HepG2 (cell line): Measurements from ENCODE around the gene SEMA3B. TPM values are rescaled to one million over a fixed set of nuclear protein-coding genes. Genes with fewer than 3 reads are reported as not detected.

ENCODE experiments used
- ATAC-seq: fragments of 200-7000 bp; cut with Tn5 transposase; 3 replicates; pipeline ENCODE4 v1.9.1; 2020; ENCODE audit warnings: mild to moderate bottlenecking, moderate library complexity
- BruUV-seq: library from RNA; stranded (reverse); fragments of 400-500 nt; replicated peaks from 2 replicates; lab custom pipeline; 2021; lab: Mats Ljungman, UMichigan
- CTCF ChIA-PET: fragments of 300-600 bp; formaldehyde crosslinking; extraction: SDS; loops from one replicate; lab custom pipeline; 2021; ENCODE audit warnings: low total read pairs, inconsistent platforms, low intra/inter-chr PET ratio; lab: Yijun Ruan, JAX
- POLR2A ChIA-PET: fragments of 350-600 bp; sonication (Branson Sonifier 250); formaldehyde crosslinking; loops from one replicate; lab custom pipeline; 2020; ENCODE audit warnings: antibody characterized with exemption, inconsistent platforms; lab: Yijun Ruan, JAX
- DNase-seq: peaks from one replicate; pipeline ENCODE4 v3.0.0-alpha.2; 2015; ENCODE audit warnings: low spot score
- FAIRE-seq: peaks from 3 replicates; lab custom pipeline; 2011; peaks lifted over from hg19 to GRCh38; lab: Jason Lieb, UNC
- H2AFZ ChIP-seq: one replicate; pipeline ENCODE4 v1.6.1; 2011; ENCODE audit warnings: low read length, inconsistent platforms
- H3K27ac ChIP-seq: fragments of 300-600 bp; 3 replicates; pipeline ENCODE4 v1.8.0; 2011; ENCODE audit warnings: mixed run types, mild to moderate bottlenecking, mixed read lengths, low read length, inconsistent platforms; ENCODE audit not compliant: insufficient read depth; ENCODE audit errors: extremely low read length
- H3K27me3 ChIP-seq, 2 experiments: fragments of 200-600 bp in 1 of 2; 2 replicates in 1 of 2; 3 replicates in 1 of 2; pipeline versions ENCODE4 v1.6.0 to v1.8.0; 2011; ENCODE audit warnings: low read length in 2 of 2, mild to moderate bottlenecking in 2 of 2, moderate library complexity in 2 of 2, inconsistent platforms in 1 of 2; ENCODE audit not compliant: insufficient read depth in 2 of 2, control insufficient read depth in 1 of 2
- H3K36me3 ChIP-seq, 2 experiments: fragments of 200-600 bp in 1 of 2; replicated peaks in 1 of 2; 2 replicates in 1 of 2; 3 replicates in 1 of 2; pipeline versions ENCODE4 v1.5.1 to v1.8.0; 2011; ENCODE audit warnings: low read length in 2 of 2, inconsistent platforms in 1 of 2; ENCODE audit not compliant: insufficient read depth in 2 of 2, control insufficient read depth in 1 of 2
- H3K4me1 ChIP-seq: 2 replicates; pipeline ENCODE4 v1.5.1; 2012; ENCODE audit warnings: low read length, inconsistent platforms; ENCODE audit not compliant: insufficient read depth
- H3K4me2 ChIP-seq: 2 replicates; pipeline ENCODE4 v1.6.0; 2011; ENCODE audit warnings: low read depth, low read length, inconsistent platforms
- H3K4me3 ChIP-seq, 3 experiments: fragments of 200-600 bp in 1 of 3; sonication (generic), shearing (Covaris generic) in 1 of 3; replicated peaks in 1 of 3; 2 replicates each; pipeline ENCODE4 v1.5.1; 2011 to 2016; ENCODE audit warnings: low read length in 3 of 3, inconsistent platforms in 2 of 3, low read depth in 2 of 3, mild to moderate bottlenecking in 2 of 3, control low read depth in 1 of 3, mixed read lengths in 1 of 3; ENCODE audit not compliant: insufficient read depth in 1 of 3
- H3K79me2 ChIP-seq: one replicate; pipeline ENCODE4 v1.6.1; 2011; ENCODE audit warnings: low read length, inconsistent platforms; ENCODE audit not compliant: insufficient read depth
- H3K9ac ChIP-seq: 2 replicates; pipeline ENCODE4 v1.6.0; 2011; ENCODE audit warnings: mild to moderate bottlenecking, low read depth, low read length, inconsistent platforms; ENCODE audit not compliant: insufficient read depth
- H3K9me3 ChIP-seq: 2 replicates; pipeline ENCODE4 v1.5.1; 2012; ENCODE audit warnings: mild to moderate bottlenecking, low read length
- H4K20me1 ChIP-seq: 2 replicates; pipeline ENCODE4 v1.6.0; 2011; ENCODE audit warnings: inconsistent platforms, mild to moderate bottlenecking, low read length, moderate library complexity; ENCODE audit not compliant: insufficient read depth
- ZNF17 ChIP-seq: sonication (generic); formaldehyde crosslinking; IDR thresholded peaks from 2 replicates; pipeline ENCODE4 v1.5.0; 2020; ENCODE audit warnings: mild to moderate bottlenecking, missing genetic modification reagents
- ZNF543 ChIP-seq: sonication (generic); formaldehyde crosslinking; IDR thresholded peaks from 2 replicates; pipeline ENCODE4 v1.4.0; 2020; ENCODE audit warnings: mild to moderate bottlenecking, missing genetic modification reagents
- ZNF672 ChIP-seq: sonication (generic); formaldehyde crosslinking; IDR thresholded peaks from 2 replicates; pipeline ENCODE4 v1.8.1; 2022; ENCODE audit warnings: missing genetic modification reagents
- ZSCAN22 ChIP-seq: sonication (generic); formaldehyde crosslinking; IDR thresholded peaks from 2 replicates; pipeline ENCODE4 v1.4.0; 2020; ENCODE audit warnings: mild to moderate bottlenecking, missing genetic modification reagents
- WGBS: methylation state at CpG from one replicate; pipeline ENCODE4 v1.1.6; 2017; ENCODE audit warnings: low lambda C conversion rate; 5-methylcytosine and 5-hydroxymethylcytosine counted together
- in situ Hi-C: cut with HindIII; loops from 2 replicates; pipeline ENCODE4 v1.10.0; 2017; ENCODE audit warnings: low pct_unique_long_range_greater_than_20kb; ENCODE audit not compliant: extremely low pct_ligation_motif_present
- intact Hi-C: fragments of 100-400 bp; cut with micrococcal nuclease; formaldehyde crosslinking; loops from one replicate; pipeline ENCODE4 v1.10.0; 2022; ENCODE audit not compliant: unreplicated experiment
- polyA plus RNA-seq, 8 experiments: library from polyadenylated mRNA; depleted of rRNA in 3 of 8; stranded (reverse) in 7 of 8; unstranded in 1 of 8; fragments of >200 nt; fragmentation: Illumina TruSeq in 4 of 8; extraction: Trizol in 4 of 8; gene quantifications; 2 replicates each; pipeline versions ENCODE4 v1.2.1 to v1.2.3, GENCODE V29; 2011 to 2016; ENCODE audit warnings: low read depth in 4 of 8, missing spikeins in 1 of 8, mixed read lengths in 1 of 8; ENCODE audit not compliant: insufficient read depth in 1 of 8
- total RNA-seq, 5 experiments: library from RNA; depleted of rRNA; stranded (reverse); fragments of >200 nt; fragmentation: Illumina TruSeq; extraction: Trizol; gene quantifications; 2 replicates each; pipeline ENCODE4 v1.2.3, GENCODE V29; 2016; ENCODE audit warnings: low read depth in 1 of 5
- TF ChIP-seq, protein P1 (sequence below): sonication (generic); formaldehyde crosslinking; IDR thresholded peaks from 2 replicates; pipeline ENCODE4 v1.4.0; 2020; ENCODE audit warnings: missing genetic modification reagents

SEMA3B gene
- total and polyA plus RNA-seq, 2 of the 13 experiments (the other 11 are each of a cell fraction or from before 2014, with no cell fraction given), result 93.2 to 158 TPM

DNA sequence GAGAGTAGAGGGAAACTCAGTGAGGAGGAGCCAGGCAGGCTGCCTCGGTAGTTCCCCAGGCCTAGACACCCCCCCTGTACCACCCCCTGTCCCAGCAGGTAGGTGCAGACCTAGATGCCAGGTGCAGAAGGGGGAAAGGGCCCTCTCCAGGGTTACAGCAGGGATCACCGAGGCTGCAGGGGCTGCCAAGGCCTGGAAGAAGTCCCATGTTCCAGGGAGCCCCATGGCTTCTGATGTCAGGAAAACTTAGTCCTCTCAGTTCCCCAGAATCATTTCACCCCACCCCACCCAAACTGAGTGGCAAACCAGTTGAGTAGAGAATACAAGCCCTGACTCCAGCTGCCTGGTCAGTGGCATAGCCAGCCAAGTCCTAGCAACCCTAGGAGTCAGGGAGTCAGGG lies 7.4 kb upstream of the SEMA3B start:
- Histone ChIP-seq H3K4me2 (peak overlapping the region; percentile 97), H3K27ac (peak overlapping the region; percentile 99), H3K4me3 (peak overlapping the region; percentile 50 to 76 (median 62); a peak in 5 of 6 replicates), H4K20me1 (no peaks in the 10 kb centered on the region), H3K27me3 (no peaks in the 10 kb centered on the region), H3K79me2 (peaks cover 12% of the 10 kb centered on the region), H3K36me3 (peaks cover 9 to 19% of the 10 kb centered on the region in 2 experiments), H3K9ac (peak overlapping the region; percentile 94), H3K9me3 (no peaks in the 10 kb centered on the region), H3K4me1 (peaks cover 72% of the 10 kb centered on the region), H2AFZ (no peak overlapping the region)
- FAIRE-seq, result no peak
- WGBS, result 14% methylated on average over 1 of the region's 2 CpGs
- ATAC-seq, result no peak
- POLR2A ChIA-PET, result interaction anchor here (2.2 to 8.0 kb wide), 9 partner anchors 10 to 76 kb away, joined by 7 to 155 read pairs (median 14); partner anchors contain the start of genes GNAI2, HYAL3, NAA80 and SEMA3B
- in situ Hi-C loops (loop anchor here (5.0 kb wide), 1 partner anchor 61 kb away; the partner anchor contains the start of gene HYAL2), intact Hi-C loops (loop anchor here (5.0 kb wide), 1 partner anchor 41 kb away; the partner anchor contains the start of gene HYAL1)
- no peak for DNase-seq
- CTCF ChIA-PET, result no interaction called here
- TF ChIP-seq ZNF543 (CRISPR knock-in tag) (0 out of 2 replicates have a peak, but pooled peaks have one; percentile 36), ZNF672 (no peak), ZSCAN22 (no peak), ZNF17 (CRISPR knock-in tag) (no peak)
- TF ChIP-seq, protein P1, sequence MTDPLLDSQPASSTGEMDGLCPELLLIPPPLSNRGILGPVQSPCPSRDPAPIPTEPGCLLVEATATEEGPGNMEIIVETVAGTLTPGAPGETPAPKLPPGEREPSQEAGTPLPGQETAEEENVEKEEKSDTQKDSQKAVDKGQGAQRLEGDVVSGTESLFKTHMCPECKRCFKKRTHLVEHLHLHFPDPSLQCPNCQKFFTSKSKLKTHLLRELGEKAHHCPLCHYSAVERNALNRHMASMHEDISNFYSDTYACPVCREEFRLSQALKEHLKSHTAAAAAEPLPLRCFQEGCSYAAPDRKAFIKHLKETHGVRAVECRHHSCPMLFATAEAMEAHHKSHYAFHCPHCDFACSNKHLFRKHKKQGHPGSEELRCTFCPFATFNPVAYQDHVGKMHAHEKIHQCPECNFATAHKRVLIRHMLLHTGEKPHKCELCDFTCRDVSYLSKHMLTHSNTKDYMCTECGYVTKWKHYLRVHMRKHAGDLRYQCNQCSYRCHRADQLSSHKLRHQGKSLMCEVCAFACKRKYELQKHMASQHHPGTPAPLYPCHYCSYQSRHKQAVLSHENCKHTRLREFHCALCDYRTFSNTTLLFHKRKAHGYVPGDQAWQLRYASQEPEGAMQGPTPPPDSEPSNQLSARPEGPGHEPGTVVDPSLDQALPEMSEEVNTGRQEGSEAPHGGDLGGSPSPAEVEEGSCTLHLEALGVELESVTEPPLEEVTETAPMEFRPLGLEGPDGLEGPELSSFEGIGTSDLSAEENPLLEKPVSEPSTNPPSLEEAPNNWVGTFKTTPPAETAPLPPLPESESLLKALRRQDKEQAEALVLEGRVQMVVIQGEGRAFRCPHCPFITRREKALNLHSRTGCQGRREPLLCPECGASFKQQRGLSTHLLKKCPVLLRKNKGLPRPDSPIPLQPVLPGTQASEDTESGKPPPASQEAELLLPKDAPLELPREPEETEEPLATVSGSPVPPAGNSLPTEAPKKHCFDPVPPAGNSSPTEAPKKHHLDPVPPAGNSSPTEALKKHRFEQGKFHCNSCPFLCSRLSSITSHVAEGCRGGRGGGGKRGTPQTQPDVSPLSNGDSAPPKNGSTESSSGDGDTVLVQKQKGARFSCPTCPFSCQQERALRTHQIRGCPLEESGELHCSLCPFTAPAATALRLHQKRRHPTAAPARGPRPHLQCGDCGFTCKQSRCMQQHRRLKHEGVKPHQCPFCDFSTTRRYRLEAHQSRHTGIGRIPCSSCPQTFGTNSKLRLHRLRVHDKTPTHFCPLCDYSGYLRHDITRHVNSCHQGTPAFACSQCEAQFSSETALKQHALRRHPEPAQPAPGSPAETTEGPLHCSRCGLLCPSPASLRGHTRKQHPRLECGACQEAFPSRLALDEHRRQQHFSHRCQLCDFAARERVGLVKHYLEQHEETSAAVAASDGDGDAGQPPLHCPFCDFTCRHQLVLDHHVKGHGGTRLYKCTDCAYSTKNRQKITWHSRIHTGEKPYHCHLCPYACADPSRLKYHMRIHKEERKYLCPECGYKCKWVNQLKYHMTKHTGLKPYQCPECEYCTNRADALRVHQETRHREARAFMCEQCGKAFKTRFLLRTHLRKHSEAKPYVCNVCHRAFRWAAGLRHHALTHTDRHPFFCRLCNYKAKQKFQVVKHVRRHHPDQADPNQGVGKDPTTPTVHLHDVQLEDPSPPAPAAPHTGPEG (CRISPR knock-in tag), result no peak
- no TSS peak for BruUV-seq
